GM19025 (cell line): ENCODE measurements around the gene BLOC1S6.
"Not testable (repeated sequence)": the region's sequence is repeated elsewhere in the genome, so short reads cannot be mapped to it uniquely, and the experiment has no call there.

Source experiments
- ATAC-seq: cut with Tn5 transposase; IDR thresholded peaks from one replicate; pipeline ENCODE4 v1.9.1; 2021; ENCODE audit warnings: mild to moderate bottlenecking, low read depth, moderate library complexity; ENCODE audit not compliant: unreplicated experiment

The BLOC1S6 gene

DNA sequence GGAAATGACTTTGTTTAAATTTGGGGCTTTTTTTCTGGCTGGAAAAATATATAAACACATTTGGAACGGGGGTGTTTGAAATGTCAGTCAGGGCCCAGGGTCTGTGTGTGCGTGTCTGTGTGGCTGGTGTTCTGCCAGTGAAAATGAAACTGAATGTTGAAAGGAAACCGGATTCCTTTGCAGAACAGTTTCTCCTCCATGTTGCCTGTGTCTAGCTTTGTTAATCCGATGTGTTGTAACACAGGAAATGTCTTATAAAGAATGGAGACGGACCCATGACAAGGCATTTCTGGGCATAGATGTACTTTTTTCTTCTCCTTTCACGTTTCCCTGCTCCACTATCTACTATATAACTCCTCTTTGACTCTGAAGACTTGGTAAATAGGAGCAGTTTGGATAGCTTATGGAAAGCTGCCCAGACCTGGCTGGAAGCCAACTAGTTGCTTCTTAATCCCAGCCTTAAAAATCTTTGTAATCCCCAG, 50.4 kb downstream of the BLOC1S6 start:
- peak; percentile 30 for ATAC-seq

DNA sequence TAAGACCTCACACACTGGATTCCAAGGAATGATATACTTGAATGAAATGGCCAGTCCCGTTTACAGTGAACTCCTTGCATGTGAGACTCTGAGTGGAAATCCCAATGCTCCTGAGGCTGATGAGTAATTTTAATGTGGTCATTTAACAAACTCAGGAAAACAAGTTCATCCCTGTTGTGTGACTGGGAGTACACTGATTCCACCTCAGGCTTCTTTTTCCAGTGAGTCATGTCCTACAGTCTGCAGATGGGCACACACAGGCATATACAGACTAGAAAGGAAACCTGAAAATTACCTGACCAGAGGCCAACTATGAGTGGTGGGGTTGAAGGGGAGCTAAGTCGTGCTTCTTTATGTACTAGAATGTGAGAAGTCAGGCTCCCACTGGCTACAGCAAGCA, 53.4 kb downstream of the BLOC1S6 start:
- no peak for ATAC-seq

DNA sequence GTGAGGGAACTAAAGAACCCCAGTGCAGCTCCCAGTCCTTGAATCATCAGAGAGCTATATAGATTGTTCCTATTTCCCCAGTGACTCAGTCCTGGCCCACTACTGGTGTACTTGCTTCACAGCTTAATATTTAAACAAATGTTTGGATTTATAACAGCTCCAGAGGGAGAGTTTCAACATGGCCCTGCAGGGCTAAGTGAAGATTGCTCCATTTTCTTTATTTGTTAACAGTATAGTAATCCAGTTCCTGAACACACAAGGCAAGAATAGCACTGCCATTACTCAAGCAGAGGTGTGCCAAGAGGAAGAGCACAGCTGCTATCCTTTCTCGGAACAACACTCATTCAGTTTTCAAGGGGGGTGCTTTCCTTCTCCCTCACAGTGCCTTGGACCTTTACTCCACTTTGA, 54.2 kb downstream of the BLOC1S6 start:
- ATAC-seq: no peak

DNA sequence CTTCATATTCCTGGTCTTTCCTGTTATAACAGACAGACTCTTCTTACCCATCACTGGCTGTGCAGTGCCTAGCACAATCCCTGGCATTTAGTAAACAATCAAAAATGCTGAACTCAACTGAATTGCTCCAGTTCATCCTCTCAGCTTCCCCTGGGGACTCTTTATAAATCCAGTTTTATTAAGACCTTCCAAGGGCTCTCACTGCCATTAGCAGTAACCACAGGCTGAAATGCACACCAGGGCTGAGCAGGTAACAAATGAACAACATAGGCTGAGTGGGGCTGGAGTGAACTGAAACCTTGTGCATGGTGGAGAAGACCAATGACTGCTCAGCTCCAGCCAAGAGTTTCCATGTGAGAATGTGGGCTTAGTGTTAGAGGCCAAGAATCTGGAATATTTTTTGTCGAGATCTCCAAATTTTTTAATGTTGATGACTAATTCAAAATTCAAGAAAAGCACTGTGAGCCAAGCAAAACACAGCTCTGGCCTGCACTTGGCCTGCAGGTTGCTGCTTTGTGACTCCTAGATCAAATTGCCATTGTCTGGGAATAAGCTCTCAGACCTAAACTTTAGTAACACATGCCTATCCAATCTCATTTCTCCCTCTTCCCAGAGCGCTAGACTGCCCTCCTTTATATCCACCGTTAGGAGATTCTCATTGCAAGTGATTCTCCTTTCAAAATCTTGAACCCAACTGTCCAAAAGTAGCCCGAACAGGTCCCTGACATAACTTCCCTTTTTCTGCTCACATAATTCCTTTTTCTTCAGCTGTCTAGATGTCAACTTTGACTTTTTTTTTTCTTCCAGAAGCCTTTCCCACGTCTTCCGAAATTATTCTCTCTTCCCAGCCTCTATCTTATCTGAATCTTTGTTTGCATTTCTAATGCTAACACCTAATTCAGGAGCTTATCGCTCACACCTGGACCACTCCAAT, 55.1 kb downstream of the BLOC1S6 start:
- no peak for ATAC-seq

DNA sequence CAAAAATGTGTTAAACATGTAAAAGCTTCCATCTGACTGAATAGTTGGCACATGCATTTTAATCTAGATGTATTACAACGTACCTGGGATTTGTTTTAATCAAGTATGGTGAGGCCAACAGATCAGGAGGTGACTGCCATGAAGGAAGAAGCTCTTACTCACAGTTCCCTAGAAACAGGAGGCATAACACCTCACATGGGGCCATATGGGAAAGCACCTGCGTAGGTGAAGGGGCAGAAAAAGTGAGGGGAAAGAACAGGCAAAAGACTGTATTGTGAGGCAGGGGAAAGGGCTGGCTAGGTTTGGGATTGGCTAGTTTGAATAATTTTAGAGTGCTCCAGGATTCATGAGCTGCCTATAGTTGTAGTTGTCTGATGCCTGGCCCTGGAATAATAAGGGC, 57.3 kb downstream of the BLOC1S6 start:
- ATAC-seq: no peak

DNA sequence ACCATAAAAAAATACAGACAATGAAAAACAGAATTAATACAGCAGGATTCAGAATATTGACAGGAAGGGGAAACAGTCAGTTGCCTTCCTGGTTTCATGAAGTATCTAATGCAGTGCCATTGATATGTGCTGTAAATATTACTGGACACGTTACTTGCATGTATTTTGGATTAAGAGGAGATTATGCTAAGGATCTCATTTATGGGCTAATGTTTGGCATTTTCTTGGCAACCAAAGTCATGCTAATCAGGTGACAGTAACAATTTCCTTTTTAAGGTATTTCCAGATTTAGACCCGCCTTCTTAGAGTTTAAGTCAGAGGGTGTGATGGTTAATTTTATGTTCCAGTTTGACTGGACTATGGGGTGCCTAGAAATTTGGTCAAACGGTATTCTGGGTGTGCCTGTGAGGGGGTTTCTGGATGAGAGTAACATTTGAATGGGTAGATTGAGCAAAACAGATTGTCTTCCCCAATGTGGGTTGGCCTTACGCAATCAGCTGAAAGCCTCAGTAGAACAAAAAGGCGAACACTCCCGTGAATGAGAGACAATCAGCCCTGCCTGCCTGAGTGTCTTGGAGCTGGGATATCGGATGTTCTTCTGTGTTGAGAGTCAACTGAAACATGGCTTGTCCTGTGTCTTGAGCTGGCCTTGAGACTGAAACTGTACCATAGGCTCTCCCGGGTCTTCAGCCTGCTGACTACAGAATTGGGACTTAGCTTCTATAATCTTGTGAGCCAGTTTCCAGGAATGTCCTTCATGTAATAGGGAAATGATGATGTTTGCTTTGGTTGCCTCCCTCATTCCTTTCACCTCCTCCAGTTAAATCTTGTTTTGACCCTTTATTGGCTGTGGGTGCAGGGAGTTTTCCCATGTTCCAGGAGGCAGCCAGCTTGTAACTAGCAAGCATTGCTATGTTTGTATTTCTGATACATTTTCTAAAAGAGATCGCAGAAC, 58.1 kb downstream of the BLOC1S6 start:
- no peak for ATAC-seq

DNA sequence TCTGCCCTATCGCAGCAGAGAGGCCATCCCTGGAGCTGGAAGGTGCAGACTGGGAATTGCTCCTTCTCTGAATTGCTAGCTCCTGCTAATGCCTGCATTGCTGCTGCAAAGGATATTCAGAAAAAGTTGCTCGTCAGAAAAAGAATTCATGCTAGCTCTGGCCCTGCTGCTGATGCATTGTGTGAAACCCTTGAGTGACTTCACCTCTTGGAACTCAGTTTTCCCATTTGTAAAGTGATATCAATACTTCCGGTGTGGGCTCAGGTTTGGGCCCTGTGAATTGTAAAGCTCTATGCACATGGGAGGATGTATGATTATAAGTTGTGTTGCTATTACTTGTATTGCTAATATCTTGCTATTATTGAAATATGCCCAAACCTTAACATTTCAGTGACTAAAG, 59.0 kb downstream of the BLOC1S6 start:
- no peak for ATAC-seq

DNA sequence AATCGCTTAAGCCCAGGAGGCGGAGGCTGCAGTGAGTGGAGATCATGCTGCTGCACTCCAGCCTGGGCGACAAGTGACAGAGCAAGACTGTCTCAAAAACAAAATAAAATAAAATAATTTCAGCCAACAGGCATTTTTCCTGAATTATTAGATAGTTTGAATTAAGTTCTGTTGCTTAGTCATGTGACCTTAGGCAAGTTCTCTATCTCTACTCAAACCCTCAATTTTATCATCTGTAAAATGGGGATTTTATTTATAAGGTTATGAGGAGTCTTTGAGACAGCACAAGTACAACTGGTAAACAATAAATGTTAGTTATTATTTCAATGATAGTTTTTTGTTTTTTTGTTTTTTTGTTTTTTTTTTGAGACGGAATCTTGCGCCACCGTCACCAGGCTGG, 60.6 kb downstream of the BLOC1S6 start:
- no peak for ATAC-seq

DNA sequence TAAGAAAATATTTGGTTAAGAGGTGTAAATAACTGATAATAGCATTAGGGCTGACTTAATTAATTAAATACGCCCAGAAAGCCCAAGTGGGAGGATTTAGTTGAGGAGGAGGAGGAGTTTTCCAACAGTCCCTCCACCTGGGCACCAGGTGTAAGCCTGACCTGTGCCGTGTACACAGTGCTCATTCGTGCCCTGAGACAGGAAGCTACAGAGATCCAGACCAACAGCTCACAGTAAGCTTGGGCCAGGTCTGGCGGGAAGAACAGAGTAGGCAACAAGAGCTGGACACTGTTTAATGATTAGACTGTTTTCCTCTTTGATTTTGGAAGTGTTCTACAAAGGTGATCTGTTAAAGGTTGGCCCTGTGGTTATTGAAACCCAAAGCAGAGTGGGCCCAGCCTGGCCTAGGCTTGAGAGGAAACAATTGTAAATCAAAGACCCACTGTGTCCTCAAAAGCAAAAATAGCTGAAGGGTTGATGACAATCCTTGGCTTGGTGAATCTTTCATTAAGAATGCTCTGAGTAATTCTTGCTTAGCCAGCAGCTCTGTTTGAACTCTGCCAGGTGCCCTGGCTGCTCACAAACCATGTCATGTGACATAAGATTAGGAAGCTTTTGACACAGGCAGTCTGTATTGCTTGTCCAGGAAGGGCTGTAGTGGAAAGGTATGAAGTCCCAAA, 61.5 kb downstream of the BLOC1S6 start:
- no peak for ATAC-seq

DNA sequence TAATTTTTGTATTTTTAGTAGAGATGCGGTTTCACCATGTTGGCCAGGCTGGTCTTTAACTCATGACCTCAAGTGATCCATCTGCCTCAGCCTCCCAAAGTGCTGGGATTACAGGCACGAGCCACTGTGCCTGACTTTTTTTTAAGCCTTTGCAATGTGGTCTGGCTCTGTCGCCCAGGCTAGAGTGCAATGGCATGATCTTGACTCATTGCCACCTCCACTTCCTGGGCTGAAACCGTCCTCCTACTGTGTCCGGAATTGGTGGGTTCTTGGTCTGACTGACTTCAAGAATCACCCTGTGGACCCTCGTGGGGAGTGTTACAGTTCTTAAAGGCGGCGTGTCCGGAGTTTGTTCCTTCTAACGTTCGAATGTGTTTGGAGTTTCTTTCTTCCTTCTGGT, 62.8 kb downstream of the BLOC1S6 start:
- not testable (repeated sequence) for ATAC-seq

DNA sequence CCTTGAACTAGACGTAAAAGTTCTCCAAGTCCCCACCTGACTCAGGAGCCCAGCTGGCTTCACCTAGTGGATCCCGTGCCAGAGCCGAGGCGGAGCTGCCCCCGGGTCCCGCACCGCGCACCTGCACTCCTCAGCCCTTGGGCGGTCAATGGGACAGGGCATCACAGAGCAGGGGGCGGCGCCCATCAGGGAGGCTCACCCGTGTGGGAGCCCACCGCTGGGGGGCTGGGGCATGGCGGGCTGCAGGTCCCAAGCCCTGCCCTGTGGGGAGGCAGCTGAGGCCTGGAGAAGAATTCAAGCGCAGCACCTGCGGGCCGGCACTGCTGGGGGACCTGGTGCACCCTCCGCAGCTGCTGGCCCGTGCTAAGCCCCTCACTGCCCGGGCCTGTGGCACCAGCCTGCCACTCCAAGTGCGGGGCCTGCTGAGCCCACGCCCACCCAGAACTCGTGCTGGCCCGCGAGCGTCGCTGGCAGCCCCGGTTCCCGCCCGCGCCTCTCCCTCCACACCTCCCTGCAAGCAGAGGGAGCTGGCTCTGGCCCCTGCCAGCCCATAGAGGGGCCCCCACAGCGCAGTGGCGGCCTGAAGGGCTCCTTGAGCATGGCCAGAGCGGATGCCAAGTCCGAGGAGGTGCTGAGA, 63.8 kb downstream of the BLOC1S6 start:
- no peak for ATAC-seq

DNA sequence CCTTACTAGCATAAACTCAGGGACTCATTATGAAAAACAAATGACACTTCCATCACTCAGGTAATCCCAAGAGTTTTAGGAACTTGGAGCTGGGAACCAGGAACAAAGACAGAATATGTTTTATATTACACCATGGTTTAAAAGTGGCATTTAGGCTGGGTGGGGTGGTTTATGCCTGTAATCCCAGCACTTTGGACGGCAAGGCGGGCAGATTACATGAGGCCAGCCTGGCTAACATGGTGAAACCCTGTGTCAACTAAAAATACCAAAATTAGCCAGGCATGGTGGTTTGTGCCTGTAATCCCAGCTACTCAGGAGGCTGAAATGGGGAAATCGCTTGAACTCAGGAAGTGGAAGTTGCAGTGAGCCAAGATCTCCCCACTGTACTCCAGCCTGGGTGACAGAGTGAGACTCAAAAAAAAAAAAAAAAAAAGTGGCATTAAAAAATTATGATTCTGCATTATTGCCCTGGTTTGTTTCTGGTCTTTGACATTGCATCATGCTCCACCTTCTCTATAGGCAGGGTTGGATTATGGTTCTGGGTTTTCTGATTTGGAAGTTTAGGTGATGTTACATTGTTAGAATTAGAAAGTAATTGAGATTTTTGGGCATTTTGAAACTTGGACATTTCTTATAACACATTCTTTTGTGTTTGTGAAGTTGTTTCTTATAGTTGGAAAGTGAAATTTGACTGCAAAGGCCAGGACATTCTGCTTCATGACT, 66.7 kb downstream of the BLOC1S6 start:
- no peak for ATAC-seq

DNA sequence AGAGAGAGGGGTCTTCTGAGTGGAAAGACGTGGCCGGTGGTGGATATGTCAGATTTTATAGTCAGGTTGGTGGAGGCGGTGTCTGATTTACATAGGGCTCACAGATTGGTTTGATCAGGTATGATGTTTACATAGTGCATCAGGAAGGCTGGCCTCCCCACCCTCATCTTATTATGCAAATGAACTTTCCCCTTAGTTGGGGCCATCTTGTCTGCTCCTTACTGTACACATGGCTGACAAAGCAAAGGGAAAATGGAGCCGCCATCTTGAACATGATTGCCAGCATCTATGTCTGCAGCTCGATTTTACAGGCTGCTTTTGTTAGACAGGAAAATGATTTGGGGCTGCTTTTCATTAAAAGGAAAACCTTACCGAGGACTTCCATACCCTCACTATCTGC, 67.6 kb downstream of the BLOC1S6 start:
- no peak for ATAC-seq

DNA sequence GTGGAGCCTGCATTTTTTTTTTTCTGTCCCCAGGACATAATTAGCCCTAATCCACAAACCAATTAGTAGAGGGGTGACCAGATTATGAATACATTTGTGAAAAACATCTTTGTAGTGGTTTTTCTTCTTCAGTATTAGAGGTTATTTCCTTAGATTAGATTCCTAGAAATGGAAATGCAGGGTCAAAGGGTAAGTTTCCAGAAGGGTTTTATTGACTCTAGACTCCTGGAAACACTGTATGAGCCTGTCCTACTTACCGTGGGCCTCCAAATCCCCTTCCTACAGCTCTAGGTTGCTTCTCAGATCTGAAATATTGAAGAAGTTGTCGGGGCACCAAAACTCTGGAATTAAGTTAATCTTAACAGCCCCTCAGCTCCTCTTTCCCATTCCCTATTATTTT, 70.1 kb downstream of the BLOC1S6 start:
- ATAC-seq: no peak

DNA sequence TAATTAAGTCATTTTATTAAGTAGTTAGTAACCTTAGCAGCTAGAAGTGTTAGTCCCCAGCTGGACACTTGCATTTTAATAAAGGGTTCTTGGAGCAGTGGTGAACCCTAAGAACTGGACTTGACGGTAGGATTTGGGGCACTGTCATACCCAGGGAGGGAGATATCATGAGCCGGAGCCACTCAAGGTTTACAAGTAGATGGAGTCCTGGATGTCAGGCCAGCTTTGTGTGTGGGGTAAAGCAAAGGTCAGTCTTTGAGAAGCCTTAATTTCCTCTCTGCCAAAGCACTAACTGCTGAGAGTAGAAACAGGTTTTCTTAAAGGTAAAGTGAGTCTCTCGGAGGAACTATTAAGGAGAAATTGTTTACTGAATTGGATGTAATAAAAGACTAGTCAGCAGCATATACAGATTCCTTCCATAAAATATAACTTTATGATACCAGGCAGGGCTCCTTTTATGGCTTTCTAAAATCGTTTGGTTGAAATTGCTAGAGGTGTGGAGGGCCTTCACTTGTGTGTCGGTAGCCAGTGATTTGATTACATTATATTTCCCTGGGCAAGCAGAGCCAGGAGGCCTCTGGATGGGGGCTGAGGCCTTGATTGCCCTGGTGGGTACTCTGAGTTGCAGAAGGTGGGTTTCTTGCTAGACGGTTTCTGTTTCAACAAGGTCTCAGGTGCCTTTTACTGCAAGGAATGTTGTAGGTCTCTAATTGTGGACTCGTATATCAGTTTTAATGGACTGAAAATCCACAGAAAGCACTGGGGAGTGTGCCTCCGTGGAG, 70.8 kb downstream of the BLOC1S6 start:
- ATAC-seq: no peak
